Measurements from ENCODE around the gene PKP4. TPM values are rescaled to one million over a fixed set of nuclear protein-coding genes. Genes with fewer than 3 reads are reported as not detected.

Gene PKP4
- total and polyA plus RNA-seq, 2 experiments from 2014 or later = 7.6 to 32.2 TPM

GRCh38 chr2:158557752-158558151 lies 101.0 kb downstream of the PKP4 start:
- Histone ChIP-seq H3K4me2 (ENCODE audit: unreplicated experiment) (no peak overlapping the region), H3K27me3 (replicated peaks; ENCODE audit: insufficient read depth) (no peaks in the 10 kb centered on the region), H3K9me3 (ENCODE audit: low read depth) (no peaks in the 10 kb centered on the region), H3F3A (ENCODE audit: insufficient read depth) (no peaks in the 10 kb centered on the region), H4K20me1 (ENCODE audit: insufficient read depth) (no peaks in the 10 kb centered on the region), H3K4me3 (no peak overlapping the region), H3K9ac (no peak overlapping the region), H3K9me2 (ENCODE audit: insufficient read depth) (no peaks in the 10 kb centered on the region), H3K4me1 (ENCODE audit: insufficient read depth) (no peaks in the 10 kb centered on the region), H3K79me2 (ENCODE audit: insufficient read depth) (no peaks in the 10 kb centered on the region), H2AFZ (no peak overlapping the region), H3K27ac (no peak overlapping the region), H3K36me3 (ENCODE audit: low read depth) (no peaks in the 10 kb centered on the region)
- no peak for TF ChIP-seq EZH2phosphoT487 (IDR thresholded peaks at IDR 0.05; ENCODE audit: insufficient read depth, low read depth)
- TF ChIP-seq EZH2 (IDR thresholded peaks at IDR 0.05; ENCODE audit: insufficient read depth, poor library complexity, severe bottlenecking) = no peak
- WGBS, 2 experiments (ENCODE audit: low coverage in 1 of 2, low lambda C conversion rate in 2 of 2, missing lambda C conversion rate in 2 of 2) = 95% methylated on average over 2 of the region's 2 CpGs
- in situ Hi-C loops (cut with MboI) = loop anchor here (25.0 kb wide), 1 partner anchor 520 kb away; no protein-coding TSS in a partner anchor
- DNase-seq = no peak

DNA sequence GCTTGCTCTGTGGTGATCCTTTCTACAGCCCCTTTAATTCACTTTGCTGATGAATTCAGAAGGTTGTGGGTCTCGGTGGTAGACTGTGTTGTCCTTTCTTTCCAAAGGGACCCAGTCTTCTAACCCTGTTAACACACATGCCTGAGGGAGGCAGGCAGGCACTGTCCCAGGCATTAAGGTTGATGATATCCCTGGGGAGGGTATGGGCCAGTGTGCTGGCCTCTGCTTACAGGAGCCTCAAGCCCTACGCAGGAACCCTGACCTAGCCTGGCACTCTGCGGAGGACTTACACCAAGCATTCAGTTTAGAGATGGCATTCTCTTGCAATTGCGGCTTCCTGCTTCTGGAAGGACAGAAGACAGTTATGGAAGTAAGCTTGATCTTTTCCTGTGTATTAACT lies 102.5 kb downstream of the PKP4 start:
- no peak for DNase-seq
- no peak overlapping the region for H3K4me2 ChIP-seq (ENCODE audit: unreplicated experiment)
- H3K4me1 ChIP-seq (ENCODE audit: insufficient read depth) = no peaks in the 10 kb centered on the region
- H3K4me3 ChIP-seq = no peak overlapping the region
- H3K27me3 ChIP-seq (replicated peaks; ENCODE audit: insufficient read depth) = no peaks in the 10 kb centered on the region
- in situ Hi-C loops (cut with MboI) = loop anchor here (25.0 kb wide), 1 partner anchor 522 kb away; no protein-coding TSS in a partner anchor
- no peaks in the 10 kb centered on the region for H3K9me2 ChIP-seq (ENCODE audit: insufficient read depth)
- H2AFZ ChIP-seq = no peak overlapping the region
- TF ChIP-seq EZH2 (IDR thresholded peaks at IDR 0.05; ENCODE audit: insufficient read depth, poor library complexity, severe bottlenecking) = no peak
- no peak for TF ChIP-seq EZH2phosphoT487 (IDR thresholded peaks at IDR 0.05; ENCODE audit: insufficient read depth, low read depth)
- H3K9me3 ChIP-seq (ENCODE audit: low read depth) = no peaks in the 10 kb centered on the region
- WGBS, 2 experiments (ENCODE audit: low coverage in 1 of 2, low lambda C conversion rate in 2 of 2, missing lambda C conversion rate in 2 of 2) = 98% methylated on average over 4 of the region's 4 CpGs
- no peaks in the 10 kb centered on the region for H3F3A ChIP-seq (ENCODE audit: insufficient read depth)
- no peak overlapping the region for H3K9ac ChIP-seq
- H3K27ac ChIP-seq = no peak overlapping the region
- no peaks in the 10 kb centered on the region for H3K36me3 ChIP-seq (ENCODE audit: low read depth)
- H3K79me2 ChIP-seq (ENCODE audit: insufficient read depth) = no peaks in the 10 kb centered on the region
- H4K20me1 ChIP-seq (ENCODE audit: insufficient read depth) = no peaks in the 10 kb centered on the region

DNA sequence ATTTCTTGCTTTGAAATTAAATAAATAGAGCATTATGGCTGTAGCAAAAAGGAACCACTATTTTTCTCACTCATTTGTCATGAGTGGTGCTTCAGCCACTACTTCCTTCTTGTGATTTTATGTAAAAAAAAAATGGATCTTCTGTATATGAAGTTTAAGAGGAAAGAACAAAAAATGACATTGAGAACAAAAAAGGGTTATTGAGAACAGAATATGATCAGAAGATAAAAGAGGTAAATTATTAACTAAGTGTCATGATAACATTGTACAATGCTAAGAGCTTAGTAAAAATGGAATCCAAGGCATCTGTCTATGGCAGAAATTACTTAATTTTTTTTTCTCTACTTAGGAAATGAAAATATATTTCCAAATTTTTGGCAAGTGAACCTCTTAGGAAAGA lies 103.5 kb downstream of the PKP4 start:
- H3K27ac ChIP-seq = no peak overlapping the region
- no peak overlapping the region for H3K4me3 ChIP-seq
- H3K4me2 ChIP-seq (ENCODE audit: unreplicated experiment) = no peak overlapping the region
- H3K9me2 ChIP-seq (ENCODE audit: insufficient read depth) = no peaks in the 10 kb centered on the region
- H3K79me2 ChIP-seq (ENCODE audit: insufficient read depth) = no peaks in the 10 kb centered on the region
- no peaks in the 10 kb centered on the region for H3K9me3 ChIP-seq (ENCODE audit: low read depth)
- TF ChIP-seq EZH2 (IDR thresholded peaks at IDR 0.05; ENCODE audit: insufficient read depth, poor library complexity, severe bottlenecking) (no peak), EZH2phosphoT487 (IDR thresholded peaks at IDR 0.05; ENCODE audit: insufficient read depth, low read depth) (no peak)
- no peaks in the 10 kb centered on the region for H3K36me3 ChIP-seq (ENCODE audit: low read depth)
- H3K9ac ChIP-seq = no peak overlapping the region
- no peaks in the 10 kb centered on the region for H3K4me1 ChIP-seq (ENCODE audit: insufficient read depth)
- H3K27me3 ChIP-seq (replicated peaks; ENCODE audit: insufficient read depth) = no peaks in the 10 kb centered on the region
- DNase-seq = no peak
- no peaks in the 10 kb centered on the region for H4K20me1 ChIP-seq (ENCODE audit: insufficient read depth)
- H2AFZ ChIP-seq = no peak overlapping the region
- in situ Hi-C loops (cut with MboI) = loop anchor here (25.0 kb wide), 1 partner anchor 523 kb away; no protein-coding TSS in a partner anchor
- H3F3A ChIP-seq (ENCODE audit: insufficient read depth) = no peaks in the 10 kb centered on the region

DNA sequence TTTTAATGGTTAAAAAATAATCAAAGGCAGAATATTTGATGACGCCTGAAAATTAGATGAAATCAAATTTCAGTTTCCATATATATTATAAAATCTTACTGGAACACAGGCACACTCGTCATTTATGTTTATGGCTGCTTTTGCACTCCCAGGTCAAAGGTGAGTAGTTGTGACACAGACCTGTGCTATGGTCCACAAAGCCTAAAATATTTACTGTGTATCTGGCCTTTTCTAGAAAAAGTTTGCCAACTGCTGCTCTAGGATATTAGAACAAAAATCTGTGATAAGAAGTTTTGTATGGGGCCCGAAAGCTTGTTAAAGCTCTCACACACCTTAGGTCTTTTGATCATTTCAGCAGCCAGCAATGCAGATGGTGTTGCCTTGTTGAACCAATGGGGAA lies 104.3 kb downstream of the PKP4 start:
- WGBS, 2 experiments (ENCODE audit: low coverage in 1 of 2, low lambda C conversion rate in 2 of 2, missing lambda C conversion rate in 2 of 2) = 98% methylated on average over 3 of the region's 3 CpGs
- in situ Hi-C loops (cut with MboI) = loop anchor here (25.0 kb wide), 1 partner anchor 524 kb away; no protein-coding TSS in a partner anchor
- no peaks in the 10 kb centered on the region for H4K20me1 ChIP-seq (ENCODE audit: insufficient read depth)
- TF ChIP-seq EZH2 (IDR thresholded peaks at IDR 0.05; ENCODE audit: insufficient read depth, poor library complexity, severe bottlenecking) = no peak
- no peak for TF ChIP-seq EZH2phosphoT487 (IDR thresholded peaks at IDR 0.05; ENCODE audit: insufficient read depth, low read depth)
- no peaks in the 10 kb centered on the region for H3K9me3 ChIP-seq (ENCODE audit: low read depth)
- H3K4me2 ChIP-seq (ENCODE audit: unreplicated experiment) = no peak overlapping the region
- no peaks in the 10 kb centered on the region for H3F3A ChIP-seq (ENCODE audit: insufficient read depth)
- no peaks in the 10 kb centered on the region for H3K27me3 ChIP-seq (replicated peaks; ENCODE audit: insufficient read depth)
- no peaks in the 10 kb centered on the region for H3K36me3 ChIP-seq (ENCODE audit: low read depth)
- no peaks in the 10 kb centered on the region for H3K9me2 ChIP-seq (ENCODE audit: insufficient read depth)
- no peak overlapping the region for H3K9ac ChIP-seq
- H3K27ac ChIP-seq = no peak overlapping the region
- H3K4me3 ChIP-seq = no peak overlapping the region
- no peak for DNase-seq
- H3K4me1 ChIP-seq (ENCODE audit: insufficient read depth) = no peaks in the 10 kb centered on the region
- H2AFZ ChIP-seq = no peak overlapping the region
- H3K79me2 ChIP-seq (ENCODE audit: insufficient read depth) = no peaks in the 10 kb centered on the region

DNA sequence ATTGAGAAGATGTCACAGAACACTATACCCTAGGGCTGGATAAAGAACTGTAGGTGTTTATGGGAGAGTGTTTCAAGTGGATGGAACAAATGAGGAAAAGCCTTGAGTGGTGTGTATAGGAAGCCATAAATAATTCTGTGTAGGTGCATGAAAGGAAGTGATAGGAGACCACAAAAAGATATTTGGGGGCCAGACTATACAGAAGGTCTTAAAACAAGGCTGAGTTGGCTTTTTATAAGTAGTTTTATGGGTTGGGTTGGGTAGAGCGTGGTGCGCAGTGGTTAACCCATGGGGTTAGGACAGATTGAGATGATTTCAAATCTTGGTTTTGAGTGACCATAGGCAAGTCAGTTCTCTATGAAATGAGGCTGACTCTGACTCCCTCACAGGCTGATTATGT lies 110.5 kb downstream of the PKP4 start:
- no peak overlapping the region for H3K27ac ChIP-seq
- no peaks in the 10 kb centered on the region for H3F3A ChIP-seq (ENCODE audit: insufficient read depth)
- no peak for DNase-seq
- H3K9ac ChIP-seq = no peak overlapping the region
- H3K4me3 ChIP-seq = no peak overlapping the region
- no peak overlapping the region for H3K4me2 ChIP-seq (ENCODE audit: unreplicated experiment)
- no peaks in the 10 kb centered on the region for H3K79me2 ChIP-seq (ENCODE audit: insufficient read depth)
- in situ Hi-C loops (cut with MboI) = loop anchor here (25.0 kb wide), 1 partner anchor 530 kb away; no protein-coding TSS in a partner anchor
- H3K36me3 ChIP-seq (ENCODE audit: low read depth) = no peaks in the 10 kb centered on the region
- H3K9me3 ChIP-seq (ENCODE audit: low read depth) = no peaks in the 10 kb centered on the region
- WGBS, 2 experiments (ENCODE audit: low coverage in 1 of 2, low lambda C conversion rate in 2 of 2, missing lambda C conversion rate in 2 of 2) = 94 to 98% methylated on average over 2 of the region's 2 CpGs
- no peak overlapping the region for H2AFZ ChIP-seq
- no peaks in the 10 kb centered on the region for H4K20me1 ChIP-seq (ENCODE audit: insufficient read depth)
- no peaks in the 10 kb centered on the region for H3K9me2 ChIP-seq (ENCODE audit: insufficient read depth)
- TF ChIP-seq EZH2 (IDR thresholded peaks at IDR 0.05; ENCODE audit: insufficient read depth, poor library complexity, severe bottlenecking) = no peak
- no peak for TF ChIP-seq EZH2phosphoT487 (IDR thresholded peaks at IDR 0.05; ENCODE audit: insufficient read depth, low read depth)
- no peaks in the 10 kb centered on the region for H3K4me1 ChIP-seq (ENCODE audit: insufficient read depth)
- no peaks in the 10 kb centered on the region for H3K27me3 ChIP-seq (replicated peaks; ENCODE audit: insufficient read depth)

Measured in GM23248 (cell line).